Vagina (tissue), 2 donors: ENCODE measurements around the gene PIK3R5.

Experiments
- POLR2A ChIP-seq, 2 donors: fragments of 450-650 bp; IDR thresholded peaks; one replicate each; pipeline ENCODE4 v1.6.1; 2017; ENCODE audit warnings: antibody characterized with exemption in 2 of 2, mild to moderate bottlenecking in 2 of 2, moderate library complexity in 2 of 2
- POLR2AphosphoS5 ChIP-seq, 2 donors: sonication (generic); formaldehyde crosslinking; IDR thresholded peaks; one replicate each; pipeline ENCODE4 v1.9.0; 2017; ENCODE audit warnings: antibody characterized with exemption in 2 of 2, mild to moderate bottlenecking in 2 of 2, low read depth in 1 of 2; ENCODE audit not compliant: insufficient read depth in 1 of 2
- TF ChIP-seq, protein P1 (sequence below), 3 experiments: fragments of 450-650 bp in 2 of 3; fragments of 200-600 bp in 1 of 3; sonication (generic) in 1 of 3; IDR thresholded peaks; one replicate each; pipeline ENCODE4 v1.5.1; 2017 to 2019; ENCODE audit warnings: antibody characterized with exemption in 3 of 3, mild to moderate bottlenecking in 2 of 3, moderate library complexity in 2 of 3

- TF ChIP-seq, protein P1, sequence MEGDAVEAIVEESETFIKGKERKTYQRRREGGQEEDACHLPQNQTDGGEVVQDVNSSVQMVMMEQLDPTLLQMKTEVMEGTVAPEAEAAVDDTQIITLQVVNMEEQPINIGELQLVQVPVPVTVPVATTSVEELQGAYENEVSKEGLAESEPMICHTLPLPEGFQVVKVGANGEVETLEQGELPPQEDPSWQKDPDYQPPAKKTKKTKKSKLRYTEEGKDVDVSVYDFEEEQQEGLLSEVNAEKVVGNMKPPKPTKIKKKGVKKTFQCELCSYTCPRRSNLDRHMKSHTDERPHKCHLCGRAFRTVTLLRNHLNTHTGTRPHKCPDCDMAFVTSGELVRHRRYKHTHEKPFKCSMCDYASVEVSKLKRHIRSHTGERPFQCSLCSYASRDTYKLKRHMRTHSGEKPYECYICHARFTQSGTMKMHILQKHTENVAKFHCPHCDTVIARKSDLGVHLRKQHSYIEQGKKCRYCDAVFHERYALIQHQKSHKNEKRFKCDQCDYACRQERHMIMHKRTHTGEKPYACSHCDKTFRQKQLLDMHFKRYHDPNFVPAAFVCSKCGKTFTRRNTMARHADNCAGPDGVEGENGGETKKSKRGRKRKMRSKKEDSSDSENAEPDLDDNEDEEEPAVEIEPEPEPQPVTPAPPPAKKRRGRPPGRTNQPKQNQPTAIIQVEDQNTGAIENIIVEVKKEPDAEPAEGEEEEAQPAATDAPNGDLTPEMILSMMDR (IDR thresholded peaks at IDR 0.05), result no peak
- TF ChIP-seq POLR2A (IDR thresholded peaks at IDR 0.05) (no peak), POLR2AphosphoS5 (IDR thresholded peaks at IDR 0.05; ENCODE audit: insufficient read depth in 1 of 2, low read depth in 1 of 2) (no peak)
Observed at GRCh38 chr17:8877984-8878383, 87.5 kb downstream of the PIK3R5 start.
